Stimulated activated CD8-positive, alpha-beta memory T cell treated with anti-CD3 and anti-CD28 coated beads, Interleukin-4, amount 100 ng/mL, for 1 hour (primary cell): ENCODE data around the gene COX4I2.
"Not testable (repeated sequence)": the region's sequence is repeated elsewhere in the genome, so short reads cannot be mapped to it uniquely, and the experiment has no call there.

Experiments used
- DNase-seq, 2 donors: peaks; one replicate each; pipeline ENCODE4 v3.0.0-alpha.2; 2020; ENCODE audit warnings: low read depth in 2 of 2, low spot score in 1 of 2

Gene COX4I2

DNA sequence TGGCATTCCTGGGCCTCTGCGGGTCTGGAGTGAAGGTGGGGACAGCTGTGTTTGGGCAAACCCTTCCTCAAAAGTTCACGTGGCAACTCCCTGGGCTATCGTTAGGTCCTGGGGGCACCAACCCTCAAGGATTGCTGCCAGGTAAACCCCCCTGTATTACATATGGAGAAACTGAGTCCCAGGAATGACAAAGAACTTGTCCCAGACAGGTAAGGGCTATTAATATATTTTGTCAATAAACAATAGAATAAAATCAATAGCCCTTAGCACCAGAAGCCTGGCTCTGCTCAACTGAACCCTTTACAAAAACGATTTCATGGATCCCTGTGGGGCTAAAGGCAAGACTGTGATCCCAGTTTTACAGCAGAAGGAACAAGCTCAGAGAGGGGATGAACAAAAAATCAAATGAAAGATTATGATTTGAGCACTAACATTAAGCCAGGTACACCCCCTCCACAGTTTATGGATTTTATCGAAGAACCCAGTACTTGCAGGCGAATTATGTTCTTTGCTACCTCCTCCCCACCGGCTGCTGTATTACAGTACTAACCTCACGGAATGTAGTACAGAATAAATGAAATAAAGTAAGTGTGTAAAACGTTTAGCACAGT is 30.0 kb upstream of the COX4I2 start:
- no peak for DNase-seq

DNA sequence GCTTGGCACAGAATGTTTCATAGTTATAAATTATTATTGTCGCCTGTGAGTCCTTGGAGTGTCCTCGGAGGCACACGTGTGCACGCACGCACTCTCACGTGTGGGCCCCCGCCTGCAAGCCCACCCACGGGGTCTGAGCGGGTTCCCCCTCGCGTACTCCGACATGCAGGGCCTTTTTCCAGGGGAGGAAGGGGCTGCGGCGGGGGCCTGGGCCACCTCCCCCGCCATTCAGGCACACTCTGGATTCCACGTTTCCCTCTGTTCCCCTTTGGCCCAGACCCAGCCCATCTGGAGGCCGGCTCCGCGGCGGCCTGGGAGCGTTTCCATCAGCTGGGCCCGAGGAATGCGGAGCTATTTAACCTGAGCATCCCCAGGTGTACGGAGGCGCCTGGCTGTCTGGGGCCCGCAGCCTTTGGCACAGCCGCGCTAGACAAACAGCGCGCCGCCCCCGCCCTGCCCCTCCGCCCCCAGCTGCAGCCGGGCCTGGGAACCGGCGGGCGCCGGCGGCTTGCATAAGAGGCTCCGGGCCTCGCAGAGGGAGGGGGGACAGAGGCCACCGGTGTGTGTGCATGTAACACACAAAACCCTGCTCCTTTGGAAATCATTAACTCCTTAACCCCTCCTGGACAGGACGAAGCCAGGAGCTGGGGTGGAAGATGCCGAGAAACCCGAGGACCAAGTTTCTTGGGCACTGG is 29.3 kb upstream of the COX4I2 start:
- no peak for DNase-seq

DNA sequence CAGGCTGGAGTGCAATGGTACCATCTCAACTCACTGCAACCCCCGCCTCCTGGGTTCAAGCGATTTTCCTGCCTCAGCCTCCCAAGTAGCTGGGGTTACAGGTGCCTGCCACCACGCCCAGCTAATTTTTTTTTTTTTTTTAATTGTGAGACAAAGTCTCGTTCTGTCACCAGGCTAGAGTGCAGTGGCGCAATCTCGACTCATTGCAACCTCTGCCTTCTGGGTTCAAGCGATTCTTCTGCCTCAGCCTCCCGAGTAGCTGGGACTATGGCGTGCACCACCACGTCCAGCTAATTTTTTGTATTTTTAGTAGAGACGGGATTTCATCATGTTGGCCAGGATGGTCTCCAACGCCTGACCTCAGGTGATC is 25.5 kb upstream of the COX4I2 start:
- not testable (repeated sequence) for DNase-seq

DNA sequence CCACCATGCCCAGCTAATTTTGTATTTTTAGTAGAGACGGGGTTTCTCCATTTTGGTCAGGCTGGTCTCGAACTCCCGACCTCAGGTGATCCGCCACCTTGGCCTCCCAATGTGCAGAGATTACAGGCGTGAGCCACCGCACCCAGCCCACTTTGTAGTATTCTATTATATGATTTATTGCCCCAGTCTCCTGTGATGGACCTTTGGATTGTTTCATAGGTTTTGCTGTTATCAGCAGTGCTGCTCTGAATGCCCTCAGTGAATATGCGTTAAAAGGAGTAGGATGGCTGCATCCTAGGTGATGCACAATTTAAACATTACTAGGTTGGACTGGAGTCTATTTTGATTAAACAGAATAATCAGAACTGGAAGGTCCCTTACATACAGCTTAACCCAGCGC is 22.3 kb upstream of the COX4I2 start:
- DNase-seq, result no peak

DNA sequence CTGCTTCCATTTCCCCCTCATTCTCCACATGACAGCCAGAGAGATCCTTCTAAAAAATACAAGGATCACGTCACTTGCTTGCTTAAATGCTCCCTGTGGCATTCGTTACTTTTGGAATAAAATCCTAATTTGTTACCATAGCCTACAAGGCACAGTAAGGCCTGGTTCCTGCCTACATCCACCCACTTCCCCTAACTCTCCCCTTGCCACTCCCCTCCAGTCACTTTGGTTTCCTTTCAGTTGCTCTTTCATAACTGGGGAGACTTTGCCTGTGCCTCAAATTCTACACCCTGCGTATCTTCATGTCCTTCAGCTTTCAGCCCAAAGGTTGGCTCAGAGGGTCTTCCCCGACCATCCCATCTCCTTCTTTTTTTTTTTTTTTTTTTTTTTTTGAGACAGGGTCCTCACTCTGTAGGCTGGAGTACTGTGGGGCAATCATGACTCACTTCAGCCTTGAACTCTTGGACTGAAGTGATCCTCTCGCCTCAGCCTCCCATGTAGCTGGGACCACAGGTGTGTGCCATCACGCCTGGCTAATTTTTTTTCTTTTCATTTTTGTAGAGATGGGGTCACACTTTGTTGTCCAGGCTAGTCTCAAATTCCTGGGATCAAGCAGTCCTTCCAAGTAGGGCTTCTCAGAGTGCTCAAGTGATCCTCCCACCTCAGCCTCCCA is 20.1 kb upstream of the COX4I2 start:
- no peak for DNase-seq

DNA sequence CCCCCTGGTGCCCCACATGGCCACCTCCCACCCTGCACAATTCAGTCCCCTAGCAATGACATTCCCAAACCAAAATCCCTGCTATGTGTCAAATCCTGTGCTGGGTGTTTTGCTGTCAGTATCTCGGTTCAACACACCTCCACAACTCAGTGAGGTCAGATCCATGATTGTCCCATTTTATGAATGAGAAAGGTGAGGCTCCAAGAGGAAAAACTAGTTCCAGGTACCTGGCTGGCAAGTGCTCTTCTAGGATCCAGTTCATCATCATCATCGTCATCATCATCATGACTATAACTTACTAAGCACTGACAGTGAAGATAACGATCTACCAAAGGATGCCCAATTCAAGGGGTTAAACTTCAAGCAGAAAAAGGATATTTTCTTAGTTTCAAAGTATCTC is 17.5 kb upstream of the COX4I2 start:
- no peak for DNase-seq

DNA sequence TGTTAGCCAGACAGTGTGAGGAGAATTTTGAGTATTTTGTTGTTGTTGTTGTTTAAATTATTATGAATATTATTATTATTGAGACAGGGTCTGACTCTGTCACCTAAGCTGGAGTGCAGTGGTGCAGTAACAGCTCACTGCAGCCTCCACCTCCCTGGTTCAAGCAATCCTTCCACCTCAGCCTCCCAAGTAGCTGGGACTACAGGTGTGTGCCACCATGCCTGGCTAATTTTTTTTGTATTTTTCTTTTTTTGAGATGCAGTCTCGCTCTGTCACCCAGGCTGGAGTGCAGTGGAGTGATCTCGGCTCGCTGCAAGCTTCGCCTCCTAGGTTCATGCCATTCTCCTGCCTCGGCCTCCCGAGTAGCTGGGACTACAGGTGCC is 14.6 kb upstream of the COX4I2 start:
- DNase-seq, result not testable (repeated sequence)

DNA sequence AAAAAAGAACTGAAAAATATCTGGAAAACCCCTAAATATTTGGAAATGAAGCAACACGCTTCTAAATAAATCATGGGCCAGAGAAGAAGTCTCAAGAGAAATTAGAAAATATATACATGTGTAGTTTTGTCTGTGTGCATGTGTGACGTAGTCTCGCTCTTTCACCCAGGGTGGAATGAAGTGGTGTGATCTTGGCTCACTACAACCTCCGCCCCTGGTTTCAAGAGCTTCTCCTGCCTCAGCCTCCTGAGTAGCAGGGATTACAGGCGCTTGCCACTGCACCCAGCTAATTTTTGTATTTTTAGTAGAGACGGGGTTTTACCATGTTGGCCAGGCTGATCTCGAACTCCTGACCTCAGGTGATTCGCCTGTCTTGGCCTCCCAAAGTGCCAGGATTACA is 11.2 kb upstream of the COX4I2 start:
- not testable (repeated sequence) for DNase-seq

DNA sequence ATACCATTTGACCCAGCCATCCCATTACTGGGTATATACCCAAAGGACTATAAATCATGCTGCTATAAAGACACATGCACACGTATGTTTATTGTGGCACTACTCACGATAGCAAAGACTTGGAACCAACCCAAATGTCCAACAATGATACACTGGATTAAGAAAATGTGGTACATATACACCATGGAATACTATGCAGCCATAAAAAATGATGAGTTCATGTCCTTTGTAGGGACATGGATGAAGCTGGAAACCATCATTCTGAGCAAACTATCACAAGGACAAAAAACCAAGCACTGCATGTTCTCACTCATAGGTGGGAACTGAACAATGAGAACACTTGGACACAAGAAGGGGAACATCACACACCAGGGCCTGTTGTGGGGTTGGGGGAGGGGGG is 9.7 kb upstream of the COX4I2 start:
- not testable (repeated sequence) for DNase-seq

DNA sequence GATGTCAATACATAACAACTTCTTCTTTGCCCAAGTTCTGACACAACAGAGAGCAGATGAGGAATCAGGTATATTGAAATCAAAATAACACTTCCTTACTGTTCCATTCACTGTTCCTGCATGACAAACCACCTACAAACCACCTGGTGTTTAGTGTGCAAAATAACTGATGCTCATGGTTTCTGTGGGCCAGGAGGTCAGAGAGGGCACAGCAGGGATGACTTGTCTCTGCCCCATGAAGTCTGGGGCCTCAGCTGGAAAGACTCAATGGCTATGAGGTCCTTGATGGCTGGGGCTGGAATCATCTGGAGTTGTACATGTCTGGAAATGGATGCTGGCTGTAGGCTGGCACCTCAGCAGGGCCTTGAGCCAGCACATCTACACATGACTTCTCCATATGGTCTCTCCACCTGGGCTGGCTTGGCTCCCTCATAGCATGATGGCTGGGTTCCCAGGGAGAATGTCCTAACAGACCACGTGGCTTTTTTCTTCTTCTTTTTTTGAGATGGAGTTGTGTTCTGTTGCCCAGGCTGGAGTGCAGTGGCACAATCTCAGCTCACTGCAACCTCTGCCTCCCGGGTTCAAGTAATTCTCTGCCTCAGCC is 7.4 kb upstream of the COX4I2 start:
- DNase-seq, result no peak

DNA sequence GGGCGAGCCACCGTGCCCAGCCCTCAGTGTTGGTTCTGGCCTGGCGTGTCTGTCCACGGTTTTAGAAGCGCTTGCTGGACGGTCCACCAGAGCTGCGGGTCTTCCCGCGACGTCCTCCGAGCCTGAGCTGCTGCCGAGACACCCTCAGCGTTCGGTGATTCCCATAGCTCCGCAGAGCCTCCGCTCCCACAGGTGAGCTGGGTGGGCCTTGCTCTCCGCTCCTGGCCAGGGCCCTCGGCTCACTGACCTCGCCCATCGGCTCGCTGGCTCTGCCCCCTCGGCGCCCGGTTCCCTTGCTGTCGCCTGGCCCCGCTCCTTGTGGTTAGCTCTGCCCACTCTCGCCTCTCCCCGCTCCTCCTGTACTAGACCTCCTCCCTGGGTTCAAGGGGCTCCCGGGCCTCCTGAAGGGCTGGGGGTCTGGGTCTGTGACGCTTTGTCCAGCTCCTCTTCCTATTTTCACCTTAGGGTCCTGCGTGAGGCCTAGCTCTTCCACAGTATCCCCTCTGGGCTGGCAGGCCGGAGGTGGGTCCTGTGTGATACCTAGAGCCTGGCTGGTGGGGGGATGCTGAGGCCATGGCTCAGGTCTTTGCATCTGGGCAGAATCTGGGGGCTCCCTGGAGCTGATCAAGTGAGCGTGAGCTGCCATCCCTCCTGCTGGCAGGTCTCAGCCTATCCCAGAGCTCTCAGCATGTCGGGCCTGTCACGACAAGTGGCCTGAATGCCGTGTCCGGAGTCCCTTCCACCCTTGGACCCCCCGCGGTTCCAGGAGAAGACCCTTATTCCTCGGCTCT is 5.0 kb upstream of the COX4I2 start:
- DNase-seq, result no peak

DNA sequence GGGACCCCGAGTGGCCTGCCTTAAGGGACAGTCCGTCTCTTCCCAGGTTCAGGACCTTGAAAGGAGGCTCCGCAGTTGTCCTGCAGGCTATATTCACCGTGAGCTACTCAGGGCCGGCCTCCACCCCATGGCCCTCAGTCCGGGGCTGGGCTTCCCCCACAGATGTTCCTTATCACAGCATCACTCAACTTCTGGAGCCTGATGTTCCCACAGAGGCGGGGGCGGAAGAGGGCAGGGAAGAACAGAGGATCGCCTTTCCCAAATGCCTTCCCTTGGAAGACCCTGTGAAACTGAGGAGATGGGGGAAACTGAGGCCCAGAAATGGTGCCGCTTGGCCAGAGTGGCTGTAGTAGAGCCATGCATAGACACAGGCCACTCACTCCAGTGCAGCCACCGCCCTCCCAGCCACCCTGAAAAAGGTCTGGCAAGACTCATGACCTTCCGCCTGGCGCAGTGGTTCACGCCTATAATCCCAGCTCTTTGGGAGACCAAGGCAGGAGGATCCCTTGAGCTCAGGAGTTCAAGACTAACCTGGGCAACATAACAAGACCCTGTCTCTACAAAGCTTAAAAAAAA is 4.3 kb upstream of the COX4I2 start:
- DNase-seq, result no peak

DNA sequence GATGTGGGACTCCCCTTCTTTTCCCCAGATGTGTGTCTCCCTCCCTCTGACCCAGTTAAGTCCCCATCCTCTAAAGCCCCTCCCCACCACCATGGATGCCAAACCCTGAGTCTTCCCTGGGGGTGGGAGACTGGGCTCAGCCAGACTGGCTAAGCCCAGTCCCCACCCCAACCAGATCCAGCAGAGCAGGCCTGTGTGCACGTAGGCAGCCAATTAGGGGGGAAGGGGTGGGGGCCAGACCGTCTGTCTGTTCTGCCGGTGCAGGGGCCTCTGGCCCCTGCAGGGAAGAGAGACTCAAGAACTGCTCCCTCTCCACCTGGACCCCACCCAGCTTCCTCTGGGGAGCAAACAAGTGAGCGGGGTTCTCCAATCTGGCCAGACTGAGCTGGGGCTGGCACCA is 605 bp downstream of the COX4I2 start:
- no peak for DNase-seq

DNA sequence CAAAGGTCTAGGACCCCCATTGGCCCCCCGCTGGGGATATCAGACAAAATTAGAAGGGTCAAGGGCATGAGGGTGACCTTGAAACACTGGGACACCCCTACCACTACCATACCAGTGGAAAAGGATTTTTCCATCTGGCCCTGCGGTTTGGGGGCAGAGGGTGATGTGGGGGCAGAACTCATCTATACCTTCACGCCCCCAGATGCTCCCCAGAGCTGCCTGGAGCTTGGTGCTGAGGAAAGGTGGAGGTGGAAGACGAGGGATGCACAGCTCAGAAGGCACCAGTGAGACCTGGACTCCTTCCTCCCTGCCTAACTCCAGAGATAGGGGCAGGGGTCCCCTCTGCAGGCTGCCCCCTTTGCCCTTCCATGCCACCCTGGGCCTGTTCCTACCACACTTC is 1.1 kb downstream of the COX4I2 start:
- DNase-seq, result no peak

DNA sequence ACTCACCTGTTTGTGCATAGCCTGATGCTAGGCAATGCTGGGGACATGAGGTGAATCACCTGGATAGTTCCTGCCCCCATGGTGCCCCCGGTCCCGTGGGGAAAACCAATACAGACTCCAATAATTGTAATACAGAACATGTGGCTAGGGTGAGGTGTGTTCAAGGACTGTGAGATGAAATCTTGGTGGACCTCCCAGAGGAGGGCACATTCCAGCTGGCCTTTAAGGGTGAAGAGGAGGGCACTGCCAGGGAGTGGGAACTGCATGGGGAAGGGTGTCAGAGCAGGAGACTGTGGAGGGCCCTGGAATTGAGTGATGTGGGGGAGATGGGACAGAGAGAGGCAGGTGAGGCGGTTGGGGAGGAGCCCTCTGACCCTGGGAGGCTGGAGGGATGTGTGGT is 2.5 kb downstream of the COX4I2 start:
- no peak for DNase-seq

DNA sequence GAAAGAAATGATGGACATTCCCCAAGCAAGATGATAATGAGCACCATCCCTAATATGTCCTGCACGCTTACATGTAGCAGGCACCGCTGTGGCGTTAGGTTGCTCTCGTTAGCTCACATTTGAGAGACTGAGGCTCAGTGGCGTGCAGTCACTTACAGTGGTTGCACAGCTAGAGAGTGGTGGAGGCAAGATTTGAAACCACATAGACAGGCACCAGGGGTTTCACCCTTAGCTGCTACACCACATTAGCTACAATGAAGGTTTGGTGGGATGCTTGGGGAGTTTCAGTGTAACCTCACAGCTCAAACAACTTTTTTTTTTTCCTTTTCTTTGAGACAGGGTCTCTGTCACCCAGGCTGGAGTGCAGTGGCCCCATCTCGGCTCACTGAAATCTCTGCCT is 3.7 kb downstream of the COX4I2 start:
- DNase-seq, result no peak

DNA sequence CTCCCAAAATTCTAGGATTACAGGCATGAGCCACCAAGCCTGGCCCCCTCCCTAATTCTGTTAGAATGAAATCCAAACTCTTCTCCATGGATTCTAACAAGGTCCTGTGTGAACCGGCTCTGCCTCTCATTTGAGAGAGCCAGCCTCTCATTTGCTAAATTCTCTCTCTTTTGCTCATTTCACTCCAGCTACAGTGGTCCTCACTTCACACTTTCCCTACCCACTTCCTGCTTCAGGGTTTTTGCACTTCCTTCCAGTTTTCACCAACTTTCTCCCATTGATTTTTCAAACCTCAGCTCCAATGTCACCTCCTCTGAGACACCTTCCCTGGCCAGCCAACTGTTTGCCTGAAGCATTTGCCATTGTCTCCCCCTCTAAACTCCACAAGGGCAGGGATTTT is 5.1 kb downstream of the COX4I2 start:
- DNase-seq, result no peak

DNA sequence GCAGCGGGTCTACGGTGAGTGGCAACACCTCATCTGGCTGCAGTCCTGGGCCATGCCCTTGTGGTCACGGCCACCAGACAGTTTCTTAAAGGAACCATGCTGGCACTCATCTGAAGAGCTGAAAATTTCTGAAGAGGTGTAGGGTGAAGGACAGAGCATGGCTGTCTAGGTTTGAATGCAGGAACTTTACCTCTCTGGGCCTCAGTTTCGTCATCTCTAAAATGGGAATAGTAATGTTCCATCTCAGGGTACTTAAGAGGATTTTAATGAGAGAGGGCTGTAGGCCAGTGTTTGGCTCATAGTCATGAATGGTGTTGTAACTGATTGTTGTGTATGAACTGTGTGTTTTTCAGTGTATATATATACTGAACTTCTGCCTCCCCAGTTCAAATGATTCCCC is 5.8 kb downstream of the COX4I2 start:
- DNase-seq, result no peak

DNA sequence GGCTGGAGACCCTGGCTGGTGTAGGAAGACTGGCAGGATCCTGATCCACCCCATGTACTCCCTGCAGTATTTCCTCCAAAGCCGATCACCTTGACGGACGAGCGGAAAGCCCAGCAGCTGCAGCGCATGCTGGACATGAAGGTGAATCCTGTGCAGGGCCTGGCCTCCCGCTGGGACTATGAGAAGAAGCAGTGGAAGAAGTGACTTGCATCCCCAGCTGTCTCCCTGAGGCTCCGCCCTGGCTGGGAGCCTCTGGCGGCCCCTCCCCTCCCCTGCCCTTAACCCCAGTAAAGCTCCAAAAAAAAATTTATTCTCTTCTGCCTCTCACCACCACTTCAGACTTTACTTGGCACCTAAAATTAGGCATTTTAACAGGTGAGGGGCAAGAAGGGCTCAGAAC is 7.0 kb downstream of the COX4I2 start:
- no peak for DNase-seq

DNA sequence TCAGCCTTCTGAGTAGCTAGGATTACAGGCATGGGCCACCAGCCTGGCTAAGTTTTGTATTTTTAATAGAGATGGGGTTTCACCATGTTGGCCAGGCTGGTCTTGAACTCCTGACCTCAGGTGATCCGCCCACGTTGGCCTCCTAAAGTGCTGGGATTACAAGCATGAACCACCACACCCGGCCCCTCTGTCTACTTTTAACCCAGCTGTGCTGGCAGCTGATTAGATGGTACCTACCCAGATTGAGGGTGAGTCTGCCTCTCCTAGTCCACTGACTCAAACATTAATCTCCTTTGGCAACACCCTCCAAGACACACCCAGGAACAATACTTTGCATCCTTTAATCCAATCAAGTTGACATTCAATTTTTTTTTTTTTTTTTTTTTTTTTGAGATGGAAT is 10.4 kb downstream of the COX4I2 start:
- not testable (repeated sequence) for DNase-seq

DNA sequence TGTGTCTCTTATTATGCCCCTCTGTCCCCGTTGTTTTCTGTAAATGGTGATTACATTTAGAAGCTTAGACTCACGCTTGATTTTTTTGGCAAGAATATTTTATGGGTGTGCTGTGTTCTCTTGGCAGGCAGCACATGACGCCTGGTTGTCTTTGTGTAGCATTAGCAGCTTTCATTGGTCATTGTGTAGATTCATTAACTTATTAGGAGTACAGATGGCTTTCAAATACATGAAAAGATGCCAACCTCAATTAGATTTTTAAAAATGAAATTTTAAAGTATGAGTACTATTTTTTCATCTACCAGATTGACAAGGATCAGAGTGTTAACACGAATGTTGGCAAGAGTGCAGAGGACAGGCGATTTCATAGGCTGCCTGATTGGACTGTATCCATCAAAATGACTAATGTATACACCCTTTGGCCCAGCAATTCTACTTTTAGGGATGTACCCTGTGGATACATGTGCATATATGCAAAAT is 15.2 kb downstream of the COX4I2 start:
- DNase-seq, result no peak
